EH (cell line): ENCODE results near the gene PAX2.

Experiments used
- DNase-seq: peaks from one replicate; pipeline ENCODE4 v3.0.0-alpha.2; 2015; ENCODE audit warnings: low read depth

PAX2 gene

GRCh38 chr10:100724531-100725027 lies 20.8 kb upstream of the PAX2 start:
- no peak for DNase-seq

- DNase-seq: peak; percentile 77
These were observed 20.3 kb upstream of the PAX2 start for GRCh38 chr10:100725071-100725471.

GRCh38 chr10:100725869-100726426 lies 19.4 kb upstream of the PAX2 start:
- DNase-seq: no peak

GRCh38 chr10:100727808-100728207 lies 17.6 kb upstream of the PAX2 start:
- DNase-seq: no peak

GRCh38 chr10:100728928-100729861 lies 16.2 kb upstream of the PAX2 start:
- peak; percentile 51 for DNase-seq

GRCh38 chr10:100729862-100730724 lies 15.3 kb upstream of the PAX2 start:
- no peak for DNase-seq

- peak; percentile 74 for DNase-seq
These were observed 14.5 kb upstream of the PAX2 start for GRCh38 chr10:100730725-100731406.

GRCh38 chr10:100731407-100732240 lies 13.8 kb upstream of the PAX2 start:
- DNase-seq: no peak

GRCh38 chr10:100732241-100732596 lies 13.2 kb upstream of the PAX2 start:
- DNase-seq: no peak

GRCh38 chr10:100733329-100733728 lies 12.1 kb upstream of the PAX2 start:
- no peak for DNase-seq

- no peak for DNase-seq
These were observed 10.9 kb upstream of the PAX2 start for GRCh38 chr10:100734295-100735086.

- no peak for DNase-seq
These were observed 10.4 kb upstream of the PAX2 start for GRCh38 chr10:100735087-100735336.

GRCh38 chr10:100735337-100736143 lies 9.8 kb upstream of the PAX2 start:
- no peak for DNase-seq

- no peak for DNase-seq
These were observed 9.1 kb upstream of the PAX2 start for GRCh38 chr10:100736144-100736808.

GRCh38 chr10:100736809-100737354 lies 8.5 kb upstream of the PAX2 start:
- DNase-seq: no peak

GRCh38 chr10:100737355-100738054 lies 7.9 kb upstream of the PAX2 start:
- no peak for DNase-seq

- DNase-seq: no peak
These were observed 7.1 kb upstream of the PAX2 start for GRCh38 chr10:100738055-100738827.
